ENCODE results near the gene FHIP2A. TPM values are rescaled to one million over a fixed set of nuclear protein-coding genes. Genes with fewer than 3 reads are reported as not detected.

Gene FHIP2A
- total and polyA plus RNA-seq, 10 donors, result 4.6 to 37.5 (median 28.4) TPM

- no peak overlapping the region for H3K27ac ChIP-seq
- H3K4me3 ChIP-seq, result no peak overlapping the region
- H3K4me1 ChIP-seq, result no peaks in the 10 kb centered on the region
- no peak for DNase-seq
- H3K9me3 ChIP-seq, result peaks cover 0 to 3% (median 0%) of the 10 kb centered on the region in 8 donors
- 93 to 99% (median 96%) methylated on average over 2 of the region's 2 CpGs for WGBS, 5 donors
- peaks cover 0 to 42% (median 16%) of the 10 kb centered on the region in 6 donors for H3K36me3 ChIP-seq
- H3K27me3 ChIP-seq (replicated peaks in 1 of 7), result no peaks in the 10 kb centered on the region
- no peak for TF ChIP-seq CTCF (IDR thresholded peaks at IDR 0.05 in 8 of 11, conservative IDR thresholded peaks at IDR 0.05 in 3 of 11)
- intact Hi-C loops (cut with DNase I; ENCODE audit: low total_unique reads), result no loop called here
These were observed 45.8 kb downstream of the FHIP2A start for GRCh38 chr10:114867365-114867764.

- Histone ChIP-seq H3K27ac (no peak overlapping the region), H3K36me3 (peaks cover 0 to 26% (median 9%) of the 10 kb centered on the region in 6 donors), H3K4me3 (no peak overlapping the region), H3K9me3 (peaks cover 0 to 3% (median 0%) of the 10 kb centered on the region in 8 donors), H3K4me1 (no peaks in the 10 kb centered on the region), H3K27me3 (replicated peaks in 1 of 7) (no peaks in the 10 kb centered on the region)
- DNase-seq, result no peak
- intact Hi-C loops (cut with DNase I; ENCODE audit: low total_unique reads), result no loop called here
- WGBS, 5 donors, result 64 to 98% (median 86%) methylated on average over 1 of the region's 1 CpG
- TF ChIP-seq CTCF (IDR thresholded peaks at IDR 0.05 in 8 of 11, conservative IDR thresholded peaks at IDR 0.05 in 3 of 11) (no peak), POLR2AphosphoS5 (IDR thresholded peaks at IDR 0.05) (no peak), POLR2A (IDR thresholded peaks at IDR 0.05) (no peak)
These were observed 47.4 kb downstream of the FHIP2A start for GRCh38 chr10:114868870-114869519.

DNA sequence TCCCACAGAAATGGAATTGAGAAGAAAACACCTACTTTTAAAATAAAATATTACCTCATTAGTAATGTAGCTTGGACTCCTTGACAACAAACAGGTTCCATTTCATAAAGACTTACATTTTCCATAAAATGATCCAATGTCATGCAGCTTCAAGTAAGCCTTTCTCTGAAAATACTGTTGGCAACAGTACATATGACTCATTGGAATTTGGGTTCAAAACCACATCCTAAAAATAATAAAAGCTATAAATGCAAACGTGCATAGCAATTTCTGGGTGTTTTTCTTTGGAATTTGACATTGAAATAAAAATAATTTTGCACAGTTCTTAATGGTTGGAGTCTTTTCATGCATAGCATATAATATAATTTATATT lies 47.9 kb downstream of the FHIP2A start:
- TF ChIP-seq POLR2AphosphoS5 (IDR thresholded peaks at IDR 0.05) (no peak), POLR2A (IDR thresholded peaks at IDR 0.05) (no peak), CTCF (IDR thresholded peaks at IDR 0.05 in 8 of 11, conservative IDR thresholded peaks at IDR 0.05 in 3 of 11) (no peak)

GRCh38 chr10:114870486-114870885 lies 48.9 kb downstream of the FHIP2A start:
- H3K9me3 ChIP-seq, result peaks cover 0 to 3% (median 0%) of the 10 kb centered on the region in 8 donors
- 90 to 97% (median 91%) methylated on average over 3 of the region's 3 CpGs for WGBS, 5 donors
- peaks cover 0 to 12% (median 0%) of the 10 kb centered on the region in 7 donors for H3K27me3 ChIP-seq (replicated peaks in 1 of 7)
- H3K36me3 ChIP-seq, result peaks cover 0 to 11% (median 0%) of the 10 kb centered on the region in 6 donors
- H3K4me3 ChIP-seq, result no peak overlapping the region
- no peak for TF ChIP-seq POLR2A (IDR thresholded peaks at IDR 0.05)
- TF ChIP-seq POLR2AphosphoS5 (IDR thresholded peaks at IDR 0.05), result no peak
- no peak for TF ChIP-seq CTCF (IDR thresholded peaks at IDR 0.05 in 8 of 11, conservative IDR thresholded peaks at IDR 0.05 in 3 of 11)
- H3K4me1 ChIP-seq, result peaks cover 0 to 11% (median 5%) of the 10 kb centered on the region in 6 donors
- intact Hi-C loops (cut with DNase I; ENCODE audit: low total_unique reads), result no loop called here
- no peak for DNase-seq
- no peak overlapping the region for H3K27ac ChIP-seq

More for the DNA sequence above, 47.9 kb downstream of the FHIP2A start:
- Histone ChIP-seq H3K27ac (no peak overlapping the region), H3K27me3 (replicated peaks in 1 of 7) (peaks cover 0 to 2% (median 0%) of the 10 kb centered on the region in 7 donors), H3K9me3 (peaks cover 0 to 3% (median 0%) of the 10 kb centered on the region in 8 donors), H3K4me1 (peaks cover 0 to 1% (median 0%) of the 10 kb centered on the region in 6 donors), H3K36me3 (peaks cover 0 to 21% (median 6%) of the 10 kb centered on the region in 6 donors), H3K4me3 (no peak overlapping the region)
- DNase-seq, result no peak
- intact Hi-C loops (cut with DNase I; ENCODE audit: low total_unique reads), result no loop called here
- 11 to 27% (median 15%) methylated on average over 1 of the region's 1 CpG for WGBS, 5 donors

All from spleen (tissue), 11 donors.